EH (cell line): ENCODE measurements around the gene NCK2.
A peak's percentile ranks its signal among the peaks of the same experiment; 100 is the strongest.

Experiments used
- DNase-seq: peaks from one replicate; pipeline ENCODE4 v3.0.0-alpha.2; 2015; ENCODE audit warnings: low read depth

The NCK2 gene

DNA sequence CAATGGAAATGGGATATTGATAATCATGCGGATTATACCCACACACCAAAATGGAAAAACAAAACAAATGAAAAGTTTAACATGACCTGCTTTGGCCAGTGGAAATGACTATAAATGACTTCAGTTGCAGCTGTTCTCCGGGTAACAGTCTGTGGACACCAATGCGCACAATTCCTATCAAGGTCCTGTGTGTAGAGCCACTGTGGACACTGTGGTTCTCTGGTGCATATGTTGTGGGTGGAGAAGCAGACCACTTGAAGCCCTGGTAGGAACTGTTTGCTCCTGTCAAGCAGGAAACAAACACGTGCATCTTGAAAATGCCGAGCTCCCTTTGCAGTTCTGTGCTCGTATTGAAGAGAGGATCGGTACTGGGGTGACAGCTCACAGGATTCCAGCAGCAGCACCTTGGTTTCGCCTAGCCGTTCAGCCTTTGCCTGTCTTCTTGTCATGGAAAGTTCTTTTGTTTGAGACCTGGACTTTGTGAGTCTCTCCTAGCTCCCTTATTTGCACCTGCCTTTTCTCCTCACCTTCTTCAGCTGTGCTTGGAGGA, 32.9 kb downstream of the NCK2 start:
- no peak for DNase-seq

GRCh38 chr2:105778080-105778607, 33.4 kb downstream of the NCK2 start:
- DNase-seq: no peak

DNA sequence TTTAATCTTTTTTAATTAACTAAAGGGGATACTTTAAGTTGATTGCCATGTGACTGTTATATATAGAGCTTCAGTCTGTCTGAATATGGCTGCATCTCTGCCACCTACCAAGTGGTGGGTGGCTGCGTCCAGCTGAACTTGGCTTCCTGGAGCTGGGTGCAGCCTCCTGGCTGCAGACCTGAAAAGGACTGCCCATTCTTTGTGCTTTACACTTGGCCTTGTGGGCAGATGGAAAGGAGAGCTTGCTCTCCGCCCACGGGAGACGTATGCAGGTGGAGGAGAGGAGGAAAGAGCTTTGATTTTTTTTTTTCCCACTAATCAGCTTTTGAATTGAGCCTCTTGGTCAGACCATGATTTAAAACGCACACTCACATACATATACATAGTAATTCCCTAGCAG, 34.7 kb downstream of the NCK2 start:
- no peak for DNase-seq

- no peak for DNase-seq
Observed at GRCh38 chr2:105780606-105781005, 35.9 kb downstream of the NCK2 start.

GRCh38 chr2:105781274-105781978, 36.7 kb downstream of the NCK2 start:
- DNase-seq: peak; percentile 15

DNA sequence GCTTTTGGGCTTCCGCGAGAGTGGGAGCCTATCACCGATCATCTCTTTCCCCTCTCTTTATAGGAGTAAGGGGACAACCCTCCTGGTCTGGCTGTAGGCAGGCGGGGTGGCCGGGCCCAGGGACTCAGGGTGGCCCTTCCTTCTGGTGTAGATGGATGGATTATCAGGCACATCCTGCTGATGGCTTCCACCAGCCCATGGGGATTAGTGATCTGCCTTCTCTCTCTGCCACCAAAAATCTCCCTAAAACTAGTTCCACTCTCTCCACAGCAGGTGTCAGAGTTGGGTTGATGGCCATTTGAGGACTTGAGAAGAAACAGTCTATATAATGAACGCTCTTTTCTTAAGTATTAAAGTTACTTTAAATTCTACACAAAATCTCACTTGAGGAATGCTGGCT, 37.4 kb downstream of the NCK2 start:
- DNase-seq: no peak

DNA sequence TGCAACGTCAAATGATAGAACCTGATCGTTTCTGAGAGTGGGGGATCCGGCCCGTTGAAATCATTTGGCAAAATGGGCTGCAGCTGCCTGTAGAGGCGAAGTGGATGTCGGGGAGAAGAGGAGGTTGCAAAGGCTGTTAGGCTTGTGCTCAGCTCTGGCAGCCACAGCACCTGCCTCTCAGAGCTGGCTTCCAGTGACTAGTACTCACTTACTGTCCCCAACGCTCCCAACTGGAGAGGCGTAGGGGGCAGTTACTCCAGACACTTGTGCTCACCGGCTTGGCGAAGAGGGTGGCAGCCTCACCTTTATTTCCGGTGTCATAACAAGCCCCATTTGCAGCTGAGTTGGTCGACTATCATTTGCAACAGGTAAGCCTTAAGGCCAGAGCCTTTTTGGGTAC, 37.9 kb downstream of the NCK2 start:
- DNase-seq: no peak

DNA sequence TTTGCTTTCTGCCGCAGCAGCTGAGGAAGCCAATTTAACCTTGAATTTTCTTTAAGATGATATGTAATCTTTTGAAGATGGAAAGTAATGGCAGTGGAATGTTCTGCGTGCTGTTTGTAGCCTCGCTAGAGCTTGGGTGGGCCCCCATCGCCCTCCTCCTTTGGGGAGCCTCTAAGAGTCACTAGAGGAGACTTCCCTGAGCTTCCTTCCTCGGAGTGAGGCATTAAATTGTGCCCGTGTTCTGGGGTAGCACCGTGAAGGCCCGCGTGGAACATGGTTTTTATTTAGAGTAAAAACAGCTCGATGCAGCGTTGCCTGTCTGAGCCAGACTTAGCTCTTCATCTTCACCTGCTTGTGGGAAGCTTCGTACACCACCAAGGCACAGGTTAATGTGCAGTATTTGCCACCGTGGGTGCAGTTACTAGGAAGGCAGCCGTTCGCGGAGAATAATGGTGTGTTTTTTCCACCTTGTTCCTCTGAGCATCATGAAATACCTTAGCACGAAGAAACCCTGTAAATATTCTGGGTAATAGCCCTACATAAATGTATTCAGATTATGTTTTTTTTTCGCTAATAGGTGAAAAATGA, 38.5 kb downstream of the NCK2 start:
- DNase-seq: no peak

GRCh38 chr2:105783972-105784371, 39.3 kb downstream of the NCK2 start:
- no peak for DNase-seq

DNA sequence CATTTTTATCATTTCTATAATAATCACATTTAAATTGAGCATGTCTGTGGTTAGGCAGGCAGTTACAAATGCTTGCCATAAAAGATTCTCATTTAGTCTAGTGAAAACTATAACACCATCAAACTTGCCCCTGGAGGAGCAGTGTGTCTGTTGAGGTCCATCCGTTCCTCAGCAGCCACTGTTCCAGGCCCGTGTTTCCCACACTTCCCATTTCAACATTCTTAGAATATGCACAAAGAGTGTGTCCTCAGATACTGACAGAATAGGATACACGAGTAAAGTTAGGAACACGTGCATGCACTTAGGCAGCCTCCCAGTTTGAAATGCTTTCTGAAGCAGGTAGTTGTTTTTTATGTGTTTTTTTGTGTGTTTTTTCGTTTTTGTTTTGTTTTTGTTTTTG, 39.9 kb downstream of the NCK2 start:
- no peak for DNase-seq

- DNase-seq: no peak
Observed at GRCh38 chr2:105785095-105785847, 40.6 kb downstream of the NCK2 start.

DNA sequence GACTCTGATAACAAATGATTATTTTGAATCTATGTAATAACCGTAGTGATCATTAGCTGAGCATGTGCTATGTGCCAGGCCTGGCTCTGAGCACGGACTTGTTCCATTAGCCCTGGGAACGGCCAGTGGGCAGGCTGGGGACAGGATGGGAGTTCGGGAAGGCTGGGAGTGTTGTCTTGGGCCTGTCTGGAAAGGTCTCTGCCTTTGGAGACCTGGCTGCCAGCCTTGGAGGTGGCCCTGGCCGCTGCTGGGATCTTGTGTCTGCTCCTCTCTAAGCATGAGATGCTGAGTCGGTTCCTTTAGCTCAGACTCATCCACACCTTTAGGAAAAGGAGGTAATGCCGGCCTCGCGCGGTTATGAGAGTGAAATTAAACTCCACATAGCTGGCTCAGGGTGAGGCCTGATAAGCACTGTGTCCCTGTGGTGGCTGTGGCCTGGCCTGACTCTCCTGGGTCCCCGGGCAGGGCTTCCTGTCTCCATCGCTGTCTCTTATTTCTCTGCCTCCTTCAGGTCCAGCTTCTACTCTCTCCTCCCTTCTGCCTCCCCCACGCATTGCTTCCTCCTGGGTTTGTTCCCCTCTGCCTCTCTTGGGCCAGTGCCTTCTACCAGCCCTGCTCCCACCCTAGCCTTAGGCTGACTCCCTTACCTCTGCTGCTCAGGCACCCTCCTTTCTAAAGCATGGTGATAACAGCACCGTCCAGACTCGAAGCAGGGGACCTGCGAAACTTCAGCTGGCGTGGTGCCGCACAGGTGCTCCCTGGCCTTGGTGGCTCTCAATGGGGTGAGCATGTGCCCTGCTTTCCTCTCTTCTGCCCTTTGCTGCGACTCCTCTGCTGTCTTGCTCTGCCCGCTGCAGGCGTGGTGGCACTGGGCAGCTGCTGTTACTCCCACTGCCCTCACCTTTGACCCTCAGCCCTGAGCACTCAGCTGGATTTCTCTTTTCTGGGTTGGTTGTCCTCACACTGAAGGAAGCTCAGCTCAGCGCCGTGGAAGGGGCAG, 41.8 kb downstream of the NCK2 start:
- DNase-seq: no peak

DNA sequence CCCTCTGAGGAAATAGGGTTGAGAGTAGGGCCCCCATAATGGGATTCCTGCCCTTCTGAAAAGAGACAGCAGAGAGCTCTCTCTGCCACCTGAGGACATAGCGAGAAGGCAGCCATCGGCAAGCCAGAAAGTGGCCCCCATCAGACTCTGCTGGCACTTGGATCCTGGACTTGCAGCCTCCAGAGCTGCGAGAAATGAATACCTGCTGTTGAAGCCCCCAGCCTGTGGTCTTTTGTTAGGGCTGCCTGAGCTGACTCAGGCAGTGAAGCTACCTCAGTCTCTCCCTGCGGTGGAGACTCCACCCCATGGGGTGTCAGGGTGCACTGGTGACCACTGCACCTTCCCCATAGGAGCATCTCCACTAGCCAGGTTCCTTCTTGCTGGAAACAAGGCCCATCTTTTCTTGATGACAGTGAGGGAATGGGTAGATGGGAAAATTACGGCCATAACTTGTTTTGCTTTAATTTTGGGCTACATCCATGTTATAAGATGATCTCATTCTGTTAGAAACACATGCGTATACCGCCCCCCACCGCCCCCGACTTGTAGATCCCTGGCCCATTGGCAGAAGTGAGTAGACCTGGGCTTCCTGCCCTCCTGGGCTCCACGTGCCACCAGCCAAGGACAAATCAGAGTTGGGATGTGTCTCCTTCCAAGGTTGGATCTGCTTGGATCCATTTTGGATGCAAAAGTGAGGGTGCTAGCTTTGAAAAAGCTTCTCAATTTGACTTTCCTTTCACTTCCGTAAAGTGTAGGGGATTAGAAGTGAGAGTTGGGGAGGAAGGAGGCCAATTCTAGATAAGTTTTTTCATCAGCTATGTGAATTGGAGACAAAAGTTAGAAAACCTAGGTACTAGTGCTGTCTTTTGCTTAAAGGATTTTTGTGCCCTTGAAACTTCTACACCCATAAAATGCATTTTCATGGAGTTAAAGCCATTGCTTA, 42.9 kb downstream of the NCK2 start:
- DNase-seq: no peak

GRCh38 chr2:105788670-105789290, 44.1 kb downstream of the NCK2 start:
- no peak for DNase-seq

GRCh38 chr2:105789745-105790460, 45.2 kb downstream of the NCK2 start:
- peak; percentile 92 for DNase-seq

- no peak for DNase-seq
Observed at GRCh38 chr2:105790461-105791149, 45.9 kb downstream of the NCK2 start.

GRCh38 chr2:105791229-105791628, 46.5 kb downstream of the NCK2 start:
- DNase-seq: no peak

DNA sequence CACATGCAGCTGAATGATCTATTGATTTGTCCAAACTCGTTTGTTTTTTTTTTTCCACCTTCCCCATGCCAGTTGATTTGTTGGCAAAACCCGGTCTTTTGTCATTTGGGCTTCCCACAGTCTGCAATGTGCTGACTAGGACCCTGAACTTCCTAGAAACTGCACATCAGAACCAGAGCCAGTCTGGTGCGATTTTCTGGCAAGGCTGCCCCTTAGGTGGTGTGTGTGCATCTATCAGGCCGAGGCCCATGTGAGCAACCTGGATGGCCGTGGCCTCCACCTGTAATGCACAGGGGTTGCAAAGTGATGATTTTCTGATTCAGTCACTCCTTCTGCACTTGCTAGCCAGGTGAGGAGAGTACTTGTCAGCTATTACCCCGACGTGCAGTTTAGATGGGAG, 47.8 kb downstream of the NCK2 start:
- no peak for DNase-seq
